IPS-20b (cell line): ENCODE results near the gene GNAL.

Experiments used
- H3K27ac ChIP-seq: one replicate; pipeline ENCODE4 v1.5.1; 2013; ENCODE audit warnings: low read length
- H3K27me3 ChIP-seq: 2 replicates; pipeline ENCODE4 v1.6.1; 2013; ENCODE audit warnings: mild to moderate bottlenecking, low read length, inconsistent platforms; ENCODE audit not compliant: insufficient read depth
- H3K36me3 ChIP-seq: 2 replicates; pipeline ENCODE4 v1.6.1; 2013; ENCODE audit warnings: low read depth, mild to moderate bottlenecking, inconsistent platforms, low read length, moderate library complexity; ENCODE audit not compliant: insufficient read depth
- H3K4me1 ChIP-seq: 2 replicates; pipeline ENCODE4 v1.6.1; 2013; ENCODE audit warnings: mild to moderate bottlenecking, control low read depth, inconsistent platforms, low read length, moderate library complexity; ENCODE audit not compliant: insufficient read depth
- H3K4me3 ChIP-seq: 2 replicates; pipeline ENCODE4 v1.5.1; 2013; ENCODE audit warnings: mild to moderate bottlenecking, low read length, inconsistent platforms
- H3K9ac ChIP-seq: 2 replicates; pipeline ENCODE4 v1.6.1; 2013; ENCODE audit warnings: low read depth, mild to moderate bottlenecking, inconsistent platforms, low read length, moderate library complexity
- H3K9me3 ChIP-seq: 2 replicates; pipeline ENCODE4 v1.6.1; 2013; ENCODE audit warnings: mild to moderate bottlenecking, low read depth, low read length, inconsistent platforms; ENCODE audit not compliant: insufficient read depth

Gene GNAL

GRCh38 chr18:11859282-11859830, 170.3 kb downstream of the GNAL start:
- H3K27ac ChIP-seq, result no peak overlapping the region
- H3K9me3 ChIP-seq, result no peaks in the 10 kb centered on the region
- H3K36me3 ChIP-seq, result no peaks in the 10 kb centered on the region
- peaks cover 10% of the 10 kb centered on the region; the same call in 1 of the 2 replicates for H3K4me1 ChIP-seq
- H3K4me3 ChIP-seq, result no peak overlapping the region
- no peak overlapping the region for H3K9ac ChIP-seq
- H3K27me3 ChIP-seq, result no peaks in the 10 kb centered on the region

- Histone ChIP-seq H3K4me1 (peaks cover 10% of the 10 kb centered on the region; the same call in 1 of the 2 replicates), H3K36me3 (no peaks in the 10 kb centered on the region), H3K9me3 (no peaks in the 10 kb centered on the region), H3K27me3 (no peaks in the 10 kb centered on the region), H3K27ac (no peak overlapping the region), H3K9ac (no peak overlapping the region), H3K4me3 (no peak overlapping the region)
Measured at GRCh38 chr18:11859903-11860407, 170.9 kb downstream of the GNAL start.

- Histone ChIP-seq H3K9me3 (no peaks in the 10 kb centered on the region), H3K27ac (no peak overlapping the region), H3K27me3 (no peaks in the 10 kb centered on the region), H3K4me3 (no peak overlapping the region), H3K9ac (no peak overlapping the region), H3K36me3 (no peaks in the 10 kb centered on the region), H3K4me1 (peaks cover 10% of the 10 kb centered on the region; the same call in 1 of the 2 replicates)
Measured at GRCh38 chr18:11860594-11861450, 171.8 kb downstream of the GNAL start.

- Histone ChIP-seq H3K9me3 (no peaks in the 10 kb centered on the region), H3K9ac (no peak overlapping the region), H3K4me1 (peaks cover 10% of the 10 kb centered on the region; the same call in 1 of the 2 replicates), H3K4me3 (no peak overlapping the region), H3K27me3 (no peaks in the 10 kb centered on the region), H3K36me3 (no peaks in the 10 kb centered on the region), H3K27ac (no peak overlapping the region)
Measured at GRCh38 chr18:11861583-11862288, 172.7 kb downstream of the GNAL start.

- no peak overlapping the region for H3K27ac ChIP-seq
- H3K9me3 ChIP-seq, result no peaks in the 10 kb centered on the region
- no peaks in the 10 kb centered on the region for H3K27me3 ChIP-seq
- no peak overlapping the region for H3K4me3 ChIP-seq
- no peaks in the 10 kb centered on the region for H3K36me3 ChIP-seq
- H3K9ac ChIP-seq, result no peak overlapping the region
- peaks cover 3% of the 10 kb centered on the region; the same call in 1 of the 2 replicates for H3K4me1 ChIP-seq
Measured at GRCh38 chr18:11862468-11863137, 173.5 kb downstream of the GNAL start.

GRCh38 chr18:11864471-11864870, 175.4 kb downstream of the GNAL start:
- Histone ChIP-seq H3K27ac (no peak overlapping the region), H3K4me1 (peaks cover 5% of the 10 kb centered on the region; the same call in 1 of the 2 replicates), H3K36me3 (no peaks in the 10 kb centered on the region), H3K4me3 (no peak overlapping the region), H3K27me3 (no peaks in the 10 kb centered on the region), H3K9ac (no peak overlapping the region), H3K9me3 (no peaks in the 10 kb centered on the region)

GRCh38 chr18:11865071-11865470, 176.0 kb downstream of the GNAL start:
- no peaks in the 10 kb centered on the region for H3K9me3 ChIP-seq
- no peaks in the 10 kb centered on the region for H3K36me3 ChIP-seq
- H3K27me3 ChIP-seq, result no peaks in the 10 kb centered on the region
- no peak overlapping the region for H3K4me3 ChIP-seq
- no peak overlapping the region for H3K27ac ChIP-seq
- H3K9ac ChIP-seq, result no peak overlapping the region
- peaks cover 5% of the 10 kb centered on the region; the same call in 1 of the 2 replicates for H3K4me1 ChIP-seq

GRCh38 chr18:11866329-11866728, 177.3 kb downstream of the GNAL start:
- H3K27ac ChIP-seq, result no peak overlapping the region
- no peak overlapping the region for H3K4me3 ChIP-seq
- H3K9me3 ChIP-seq, result no peaks in the 10 kb centered on the region
- H3K4me1 ChIP-seq, result peaks cover 5% of the 10 kb centered on the region; the same call in 1 of the 2 replicates
- H3K9ac ChIP-seq, result no peak overlapping the region
- H3K36me3 ChIP-seq, result no peaks in the 10 kb centered on the region
- no peaks in the 10 kb centered on the region for H3K27me3 ChIP-seq

GRCh38 chr18:11866764-11867163, 177.7 kb downstream of the GNAL start:
- Histone ChIP-seq H3K27me3 (no peaks in the 10 kb centered on the region), H3K36me3 (no peaks in the 10 kb centered on the region), H3K27ac (no peak overlapping the region), H3K9ac (no peak overlapping the region), H3K9me3 (no peaks in the 10 kb centered on the region), H3K4me3 (no peak overlapping the region), H3K4me1 (peaks cover 5% of the 10 kb centered on the region; the same call in 1 of the 2 replicates)

- Histone ChIP-seq H3K27me3 (no peaks in the 10 kb centered on the region), H3K9ac (no peak overlapping the region), H3K36me3 (no peaks in the 10 kb centered on the region), H3K9me3 (no peaks in the 10 kb centered on the region), H3K27ac (no peak overlapping the region), H3K4me3 (no peak overlapping the region), H3K4me1 (peaks cover 5% of the 10 kb centered on the region; the same call in 1 of the 2 replicates)
Measured at GRCh38 chr18:11868230-11868629, 179.2 kb downstream of the GNAL start.

- H3K27me3 ChIP-seq, result no peaks in the 10 kb centered on the region
- no peak overlapping the region for H3K9ac ChIP-seq
Measured at GRCh38 chr18:11871501-11871900, 182.4 kb downstream of the GNAL start.

More at GRCh38 chr18:11871501-11871900, 182.4 kb downstream of the GNAL start:
- Histone ChIP-seq H3K4me1 (peaks cover 5% of the 10 kb centered on the region; the same call in 1 of the 2 replicates), H3K36me3 (no peaks in the 10 kb centered on the region; the same call in 1 of the 2 replicates), H3K4me3 (no peak overlapping the region), H3K9me3 (no peaks in the 10 kb centered on the region), H3K27ac (no peak overlapping the region)
